IPS-15b (cell line): Measurements from ENCODE around the gene NT5E.

Experiments
- H3K27me3 ChIP-seq: one replicate; pipeline ENCODE4 v1.6.1; 2013; ENCODE audit warnings: low read length; ENCODE audit not compliant: control insufficient read depth, insufficient read depth
- H3K36me3 ChIP-seq: one replicate; pipeline ENCODE4 v1.6.1; 2013; ENCODE audit warnings: low read length; ENCODE audit not compliant: control insufficient read depth, insufficient read depth
- H3K4me1 ChIP-seq: one replicate; pipeline ENCODE4 v1.6.1; 2013; ENCODE audit warnings: mild to moderate bottlenecking, low read length; ENCODE audit not compliant: control insufficient read depth, insufficient read depth
- H3K4me3 ChIP-seq: one replicate; pipeline ENCODE4 v1.5.1; 2013; ENCODE audit warnings: low read depth, low read length
- H3K9ac ChIP-seq: one replicate; pipeline ENCODE4 v1.6.1; 2013; ENCODE audit warnings: low read depth, mild to moderate bottlenecking, low read length
- H3K9me3 ChIP-seq: one replicate; pipeline ENCODE4 v1.6.1; 2013; ENCODE audit warnings: mild to moderate bottlenecking, low read length; ENCODE audit not compliant: control insufficient read depth, insufficient read depth

Gene NT5E

DNA sequence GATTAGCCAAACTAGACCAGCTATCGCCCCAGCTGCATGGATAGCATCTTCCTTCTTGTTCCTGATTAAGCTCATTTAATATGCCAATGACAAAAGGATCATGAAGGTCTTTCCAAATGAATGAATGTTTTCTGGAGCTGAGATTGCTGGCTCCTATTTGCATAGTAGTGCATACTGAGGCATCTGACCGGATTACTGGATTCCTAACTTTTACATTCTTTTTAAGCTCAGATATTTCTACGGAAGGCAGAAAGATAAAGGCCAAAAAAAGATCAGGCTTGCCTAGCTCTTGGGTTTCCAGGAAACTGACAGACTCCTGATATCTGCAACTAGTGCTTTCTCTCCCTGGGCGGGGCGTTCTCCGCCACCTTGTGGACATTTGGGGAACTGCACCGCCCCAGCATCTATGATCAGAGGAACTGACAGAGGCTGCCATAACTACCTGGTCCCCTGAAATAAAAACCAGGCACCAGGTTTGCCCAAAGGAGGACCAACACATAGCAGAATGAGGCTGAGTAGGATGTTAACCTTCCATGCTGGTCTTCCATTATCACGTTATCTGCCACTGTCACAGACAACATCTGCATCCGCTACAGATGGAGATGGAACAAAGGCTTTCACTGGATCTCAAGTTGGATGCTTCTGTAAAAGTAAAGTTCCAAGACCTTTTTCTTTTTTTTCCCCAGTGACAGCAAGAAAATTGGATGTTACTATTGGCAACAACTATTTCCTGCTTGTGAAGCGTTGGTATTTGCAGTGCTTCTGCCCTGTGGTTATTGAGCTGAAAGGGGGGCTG is 33.2 kb downstream of the NT5E start:
- Histone ChIP-seq H3K4me3 (no peak overlapping the region), H3K4me1 (no peaks in the 10 kb centered on the region), H3K27me3 (no peaks in the 10 kb centered on the region), H3K9ac (no peak overlapping the region), H3K9me3 (no peaks in the 10 kb centered on the region), H3K36me3 (no peaks in the 10 kb centered on the region)

DNA sequence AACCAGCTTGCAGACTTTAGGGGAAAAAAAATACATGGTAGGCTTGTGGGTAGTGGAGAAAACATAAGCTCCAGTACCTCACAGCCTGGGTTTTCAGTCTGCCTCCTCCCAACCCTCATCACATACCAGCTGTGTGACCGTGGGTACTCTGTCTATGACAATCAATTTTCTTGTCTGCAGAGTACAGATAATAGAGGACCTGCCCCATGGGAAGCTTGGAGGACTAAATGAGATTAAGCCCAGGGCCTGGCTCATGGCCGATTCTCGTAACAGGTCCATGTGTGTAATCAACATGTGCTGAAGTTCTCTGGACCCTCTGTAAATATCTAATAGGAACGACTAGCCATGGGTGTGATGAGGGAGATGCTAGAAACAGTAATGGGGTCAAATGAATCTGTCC is 34.0 kb downstream of the NT5E start:
- Histone ChIP-seq H3K4me1 (no peaks in the 10 kb centered on the region), H3K4me3 (no peak overlapping the region), H3K9ac (no peak overlapping the region), H3K36me3 (no peaks in the 10 kb centered on the region), H3K27me3 (no peaks in the 10 kb centered on the region), H3K9me3 (no peaks in the 10 kb centered on the region)

DNA sequence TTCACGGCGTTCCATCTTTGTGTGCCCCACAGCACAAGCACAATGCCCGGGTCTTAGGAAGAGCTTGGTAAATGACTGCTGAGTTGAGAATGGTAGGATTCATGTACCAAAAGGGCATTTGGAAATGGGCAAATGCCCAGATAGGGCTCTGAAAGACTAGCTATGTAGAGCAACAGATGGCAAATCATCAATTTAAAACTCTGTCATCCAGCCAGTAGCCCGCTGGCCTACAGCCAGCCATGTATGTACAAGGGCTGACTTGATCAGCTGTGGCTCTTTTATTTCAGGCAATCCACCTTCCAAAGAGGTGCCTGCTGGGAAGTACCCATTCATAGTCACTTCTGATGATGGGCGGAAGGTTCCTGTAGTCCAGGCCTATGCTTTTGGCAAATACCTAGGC is 35.1 kb downstream of the NT5E start:
- Histone ChIP-seq H3K4me3 (no peak overlapping the region), H3K36me3 (no peaks in the 10 kb centered on the region), H3K9me3 (no peaks in the 10 kb centered on the region), H3K27me3 (no peaks in the 10 kb centered on the region), H3K9ac (no peak overlapping the region), H3K4me1 (no peaks in the 10 kb centered on the region)

DNA sequence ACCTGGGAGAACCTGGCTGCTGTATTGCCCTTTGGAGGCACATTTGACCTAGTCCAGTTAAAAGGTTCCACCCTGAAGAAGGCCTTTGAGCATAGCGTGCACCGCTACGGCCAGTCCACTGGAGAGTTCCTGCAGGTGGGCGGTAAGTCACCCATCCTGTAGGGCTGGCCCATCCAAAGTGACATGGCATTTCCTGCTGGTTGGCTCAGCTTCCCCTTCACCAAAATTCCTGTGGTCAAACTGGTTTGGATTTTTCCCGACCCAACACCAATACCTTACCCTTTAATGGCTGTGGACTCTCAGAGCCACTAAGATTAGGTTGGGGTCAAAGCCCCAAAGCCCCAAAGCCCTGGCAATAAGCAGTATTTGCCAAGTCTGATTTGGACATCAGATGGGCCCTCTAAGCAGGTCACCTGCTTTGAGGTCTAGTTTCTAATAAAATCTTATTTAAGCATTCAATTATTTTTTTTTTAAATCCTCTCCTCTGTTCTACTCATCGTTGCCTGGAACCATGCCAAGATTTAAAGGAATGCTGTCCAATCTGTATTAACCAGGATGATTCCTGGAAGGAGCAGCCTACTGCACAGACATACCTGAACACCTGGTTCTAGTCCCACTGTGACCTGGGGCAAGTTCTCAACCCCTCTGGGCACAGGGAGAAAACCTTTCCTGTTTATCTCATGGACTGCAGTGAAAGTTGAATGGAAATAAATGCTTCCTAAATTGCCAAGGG is 40.8 kb downstream of the NT5E start:
- H3K36me3 ChIP-seq, result no peaks in the 10 kb centered on the region
- H3K4me3 ChIP-seq, result no peak overlapping the region
- H3K27me3 ChIP-seq, result no peaks in the 10 kb centered on the region
- H3K9me3 ChIP-seq, result no peaks in the 10 kb centered on the region
- no peak overlapping the region for H3K9ac ChIP-seq
- no peaks in the 10 kb centered on the region for H3K4me1 ChIP-seq

DNA sequence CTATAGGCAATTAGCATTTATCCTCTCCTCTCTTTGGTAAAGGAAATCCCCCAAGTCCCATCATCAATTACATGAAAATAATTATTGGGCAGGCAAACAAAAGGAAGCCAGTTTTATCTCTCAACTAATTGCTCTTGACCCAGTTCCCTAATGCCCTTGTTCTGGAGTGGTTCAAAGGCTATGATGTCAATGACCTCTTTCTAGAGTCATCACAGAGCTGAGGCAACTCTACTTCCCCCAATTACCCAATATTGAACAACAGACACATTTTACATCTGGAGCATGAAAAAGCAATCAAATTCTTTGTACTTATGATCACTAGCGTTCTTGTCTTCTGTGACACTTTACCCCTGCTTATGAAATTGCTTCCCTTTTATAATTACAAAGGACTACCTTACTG is 43.5 kb downstream of the NT5E start:
- Histone ChIP-seq H3K36me3 (no peaks in the 10 kb centered on the region), H3K27me3 (no peaks in the 10 kb centered on the region), H3K9me3 (no peaks in the 10 kb centered on the region), H3K4me3 (no peak overlapping the region), H3K9ac (no peak overlapping the region), H3K4me1 (no peaks in the 10 kb centered on the region)

DNA sequence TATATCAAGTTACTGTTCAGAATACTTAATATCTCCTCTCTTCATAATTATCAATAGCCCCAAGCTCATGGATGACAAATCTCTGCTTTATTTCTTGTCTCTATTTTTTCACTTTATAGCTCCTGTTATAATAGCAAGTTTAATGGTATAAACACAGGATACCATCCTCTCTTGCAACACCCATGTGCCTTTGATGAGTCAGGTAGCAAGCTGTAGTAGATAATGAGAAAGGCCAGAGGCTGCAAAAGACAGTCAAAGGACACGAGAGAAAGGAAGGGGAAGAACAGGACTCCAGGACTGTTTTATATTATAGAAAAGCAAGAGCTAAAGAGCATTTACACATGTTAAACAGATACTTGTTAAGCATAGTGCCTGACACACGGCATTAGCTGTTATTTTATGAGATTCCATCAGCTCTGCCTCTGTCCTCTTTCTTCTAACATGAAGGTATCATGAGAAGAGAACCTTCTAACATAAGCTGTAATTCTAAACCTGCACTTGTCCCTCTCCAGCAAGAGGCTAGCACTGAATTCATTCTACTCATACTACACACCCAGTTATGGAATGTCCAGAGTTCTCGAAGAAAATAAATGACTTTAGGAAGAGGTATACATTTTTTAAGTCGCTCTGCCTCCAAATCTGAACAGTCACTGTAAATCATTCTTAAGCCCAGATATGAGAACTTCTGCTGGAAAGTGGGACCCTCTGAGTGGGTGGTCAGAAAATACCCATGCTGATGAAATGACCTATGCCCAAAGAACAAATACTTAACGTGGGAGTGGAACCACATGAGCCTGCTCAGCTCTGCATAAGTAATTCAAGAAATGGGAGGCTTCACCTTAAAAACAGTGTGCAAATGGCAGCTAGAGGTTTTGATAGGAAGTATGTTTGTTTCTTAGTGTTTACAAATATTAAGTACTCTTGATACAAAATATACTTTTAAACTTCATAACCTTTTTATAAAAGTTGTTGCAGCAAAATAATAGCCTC is 45.0 kb downstream of the NT5E start:
- Histone ChIP-seq H3K4me3 (no peak overlapping the region), H3K4me1 (no peaks in the 10 kb centered on the region), H3K9ac (no peak overlapping the region), H3K27me3 (no peaks in the 10 kb centered on the region), H3K36me3 (no peaks in the 10 kb centered on the region), H3K9me3 (no peaks in the 10 kb centered on the region)

DNA sequence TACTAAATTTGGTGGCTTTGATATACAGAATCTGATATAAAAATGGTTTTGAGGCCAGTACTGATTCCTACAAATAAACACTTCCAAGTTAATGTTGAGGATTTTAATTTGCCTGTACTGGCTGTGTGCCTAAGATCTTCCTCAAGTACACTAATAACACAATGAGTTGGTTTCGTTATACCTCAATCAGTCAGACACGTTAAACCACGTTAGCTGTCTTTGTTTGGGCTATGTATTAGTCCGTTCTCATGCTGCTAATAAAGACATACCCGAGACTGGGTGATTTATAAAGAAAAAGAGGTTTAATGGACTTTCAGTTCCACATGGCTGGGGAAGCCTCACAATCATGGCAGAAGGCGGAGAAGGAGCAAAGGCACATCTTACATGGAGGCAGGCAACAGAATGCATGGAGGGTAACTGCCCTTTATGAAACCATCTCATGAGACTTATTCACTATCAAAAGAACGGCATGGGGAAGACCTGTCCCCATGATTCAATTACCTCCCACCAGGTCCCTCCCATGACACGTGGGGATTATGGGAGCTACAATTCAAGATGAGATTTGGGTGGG is 46.2 kb downstream of the NT5E start:
- no peaks in the 10 kb centered on the region for H3K9me3 ChIP-seq

DNA sequence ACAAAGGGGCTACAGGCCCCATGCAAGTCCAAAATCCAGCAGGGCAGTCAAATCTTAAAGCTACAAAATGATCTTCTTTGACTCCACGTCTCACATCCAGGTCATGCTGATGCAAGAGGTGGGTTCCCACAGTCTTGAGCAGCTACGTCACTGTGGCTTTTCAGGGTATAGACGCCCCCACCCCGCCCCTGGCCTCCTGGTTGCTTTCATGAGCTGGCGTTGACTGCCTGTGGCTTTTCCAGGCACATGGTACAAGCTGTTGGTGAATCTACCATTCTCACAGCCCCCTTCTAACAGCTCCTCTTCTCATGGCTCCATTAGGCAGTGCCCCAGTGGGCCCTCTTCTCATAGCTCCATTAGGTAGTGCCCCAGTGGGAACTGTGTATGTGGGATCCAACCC is 47.0 kb downstream of the NT5E start:
- Histone ChIP-seq H3K4me1 (no peaks in the 10 kb centered on the region), H3K9me3 (no peaks in the 10 kb centered on the region), H3K36me3 (no peaks in the 10 kb centered on the region), H3K9ac (no peak overlapping the region), H3K27me3 (no peaks in the 10 kb centered on the region), H3K4me3 (no peak overlapping the region)

More for the DNA sequence above, 46.2 kb downstream of the NT5E start:
- H3K4me3 ChIP-seq, result no peak overlapping the region
- no peak overlapping the region for H3K9ac ChIP-seq
- no peaks in the 10 kb centered on the region for H3K4me1 ChIP-seq
- H3K36me3 ChIP-seq, result no peaks in the 10 kb centered on the region
- no peaks in the 10 kb centered on the region for H3K27me3 ChIP-seq

DNA sequence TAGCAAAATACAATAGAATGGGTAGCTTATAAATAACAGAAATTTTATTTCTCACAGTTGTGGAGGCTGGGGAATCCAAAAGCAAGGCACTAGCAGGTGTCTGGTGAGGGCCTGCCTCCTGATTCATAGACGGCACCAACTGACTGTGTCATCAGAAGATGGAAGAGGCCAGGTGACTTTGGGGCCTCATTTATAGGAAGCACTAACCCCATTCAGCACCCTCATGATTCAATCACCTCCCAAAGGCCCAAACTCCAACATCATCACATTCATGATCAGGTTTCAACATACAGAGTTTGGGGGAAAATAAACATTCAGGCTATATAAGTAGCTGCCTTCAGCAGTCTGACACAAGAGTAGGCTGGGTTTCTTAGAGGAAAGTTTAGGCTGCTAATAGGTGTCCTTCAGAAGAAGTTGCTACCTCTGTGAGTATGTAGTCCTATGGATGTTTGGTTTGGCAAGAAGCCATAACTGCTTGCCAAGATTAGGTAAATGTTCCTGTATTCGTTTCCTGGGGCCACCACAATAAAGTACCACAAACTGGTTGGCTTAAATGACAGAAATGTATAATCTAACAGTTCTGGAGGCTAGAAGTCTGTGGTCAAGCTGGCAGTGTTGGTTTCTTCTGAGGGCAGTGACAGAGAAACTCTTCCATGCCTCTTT is 48.8 kb downstream of the NT5E start:
- no peaks in the 10 kb centered on the region for H3K4me1 ChIP-seq
- H3K9me3 ChIP-seq, result no peaks in the 10 kb centered on the region
- no peak overlapping the region for H3K9ac ChIP-seq
- H3K36me3 ChIP-seq, result no peaks in the 10 kb centered on the region
- no peaks in the 10 kb centered on the region for H3K27me3 ChIP-seq
- H3K4me3 ChIP-seq, result no peak overlapping the region

DNA sequence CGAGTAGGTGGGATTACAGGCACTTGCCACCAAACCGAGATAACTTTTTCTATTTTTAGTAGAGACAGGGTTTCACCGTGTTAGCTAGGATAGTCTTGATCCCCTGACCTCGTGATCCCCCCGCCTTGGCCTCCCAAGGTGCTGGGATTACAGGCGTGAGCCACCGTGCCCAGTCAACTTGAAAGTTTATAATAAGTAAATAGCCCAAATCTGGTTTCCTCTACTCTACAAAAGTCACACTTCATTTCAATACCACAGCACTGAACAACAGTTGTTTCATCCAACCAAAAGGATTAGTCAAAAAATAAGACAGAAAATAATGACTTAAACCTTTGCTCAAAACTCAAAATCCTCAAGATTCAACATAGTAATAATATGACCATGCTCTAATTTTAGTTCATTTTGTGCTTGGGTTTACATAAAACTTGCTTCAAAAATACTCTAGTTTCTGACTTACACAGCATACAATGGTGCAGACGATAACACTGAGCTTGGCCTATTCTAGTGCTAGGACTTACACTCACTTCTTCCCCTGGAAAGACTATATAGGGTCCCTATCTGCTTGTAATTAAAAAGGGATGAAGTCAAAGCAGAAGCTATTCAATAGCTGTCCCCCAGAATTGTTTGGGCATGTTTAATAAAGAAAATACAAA is 56.7 kb downstream of the NT5E start:
- no peak overlapping the region for H3K4me3 ChIP-seq
- H3K27me3 ChIP-seq, result no peaks in the 10 kb centered on the region
- H3K4me1 ChIP-seq, result no peaks in the 10 kb centered on the region
- H3K9me3 ChIP-seq, result no peaks in the 10 kb centered on the region
- no peaks in the 10 kb centered on the region for H3K36me3 ChIP-seq
- no peak overlapping the region for H3K9ac ChIP-seq
